Skin of body (tissue), 2 donors: ENCODE results near the gene KRTAP9-8. TPM values are rescaled to one million over a fixed set of nuclear protein-coding genes. Genes with fewer than 3 reads are reported as not detected.
"Not testable (repeated sequence)": the region's sequence is repeated elsewhere in the genome, so short reads cannot be mapped to it uniquely, and the experiment has no call there.

ENCODE experiments used
- DNase-seq: peaks from one replicate; lab custom pipeline; 2025; lab: John Stamatoyannopoulos, UW
- total RNA-seq: library from RNA; depleted of rRNA; stranded (reverse); fragments of >200 nt; gene quantifications from one replicate; pipeline ENCODE4 v1.2.3, GENCODE V29; 2014

Gene KRTAP9-8, protein sequence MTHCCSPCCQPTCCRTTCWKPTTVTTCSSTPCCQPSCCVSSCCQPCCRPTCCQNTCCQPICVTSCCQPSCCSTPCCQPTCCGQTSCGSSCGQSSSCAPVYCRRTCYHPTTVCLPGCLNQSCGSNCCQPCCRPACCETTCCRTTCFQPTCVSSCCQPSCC
- 8.5 TPM for total RNA-seq

DNA sequence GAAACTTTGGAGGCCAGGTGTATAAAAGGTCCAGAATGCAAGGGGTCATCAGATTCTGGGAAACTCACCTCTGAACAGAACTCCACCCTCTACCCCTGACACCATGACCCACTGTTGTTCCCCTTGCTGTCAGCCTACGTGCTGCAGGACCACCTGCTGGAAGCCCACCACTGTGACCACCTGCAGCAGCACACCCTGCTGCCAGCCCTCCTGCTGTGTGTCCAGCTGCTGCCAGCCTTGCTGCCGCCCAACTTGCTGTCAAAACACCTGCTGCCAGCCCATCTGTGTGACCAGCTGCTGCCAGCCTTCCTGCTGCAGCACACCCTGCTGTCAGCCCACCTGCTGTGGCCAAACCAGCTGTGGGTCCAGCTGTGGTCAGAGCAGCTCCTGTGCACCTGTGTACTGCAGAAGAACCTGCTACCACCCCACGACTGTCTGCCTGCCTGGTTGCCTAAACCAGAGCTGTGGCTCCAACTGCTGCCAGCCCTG is at the start of gene KRTAP9-8:
Gene KRTAP9-8, plus strand, starts transcription at position 51 of the 489 bp plus-strand sequence. Its CDS starts 53 bp downstream, at position 104.
- DNase-seq = not testable (repeated sequence)

DNA sequence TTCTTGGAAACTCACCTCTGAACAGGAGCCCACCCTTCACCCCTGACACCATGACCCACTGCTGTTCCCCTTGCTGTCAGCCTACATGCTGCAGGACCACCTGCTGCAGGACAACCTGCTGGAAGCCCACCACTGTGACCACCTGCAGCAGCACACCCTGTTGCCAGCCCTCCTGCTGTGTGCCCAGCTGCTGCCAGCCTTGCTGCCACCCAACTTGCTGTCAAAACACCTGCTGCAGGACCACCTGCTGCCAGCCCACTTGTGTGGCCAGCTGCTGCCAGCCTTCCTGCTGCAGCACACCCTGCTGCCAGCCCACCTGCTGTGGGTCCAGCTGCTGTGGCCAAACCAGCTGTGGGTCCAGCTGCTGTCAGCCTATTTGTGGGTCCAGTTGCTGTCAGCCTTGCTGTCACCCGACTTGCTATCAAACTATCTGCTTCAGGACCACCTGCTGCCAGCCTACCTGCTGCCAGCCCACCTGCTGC is 47.9 kb upstream of the KRTAP9-8 start, which contains the start of gene KRTAP9-1:
Gene KRTAP9-1, plus strand, starts transcription at position 51 of the 482 bp plus-strand sequence. Its CDS starts 0 bp downstream, at position 51.
- DNase-seq = not testable (repeated sequence)

DNA sequence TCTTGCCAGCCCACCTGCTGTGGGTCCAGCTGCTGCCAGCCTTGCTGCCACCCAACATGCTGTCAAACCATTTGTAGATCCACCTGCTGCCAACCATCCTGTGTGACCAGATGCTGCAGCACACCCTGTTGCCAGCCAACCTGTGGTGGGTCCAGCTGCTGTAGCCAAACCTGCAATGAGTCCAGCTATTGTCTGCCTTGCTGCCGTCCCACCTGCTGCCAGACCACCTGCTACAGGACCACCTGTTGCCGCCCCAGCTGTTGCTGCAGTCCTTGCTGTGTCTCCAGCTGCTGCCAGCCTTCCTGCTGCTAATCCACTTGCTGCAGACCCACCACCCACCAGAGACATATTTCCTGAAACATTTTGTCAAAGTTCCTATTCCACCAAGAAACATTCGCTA is 47.5 kb upstream of the KRTAP9-8 start:
- DNase-seq = no peak

DNA sequence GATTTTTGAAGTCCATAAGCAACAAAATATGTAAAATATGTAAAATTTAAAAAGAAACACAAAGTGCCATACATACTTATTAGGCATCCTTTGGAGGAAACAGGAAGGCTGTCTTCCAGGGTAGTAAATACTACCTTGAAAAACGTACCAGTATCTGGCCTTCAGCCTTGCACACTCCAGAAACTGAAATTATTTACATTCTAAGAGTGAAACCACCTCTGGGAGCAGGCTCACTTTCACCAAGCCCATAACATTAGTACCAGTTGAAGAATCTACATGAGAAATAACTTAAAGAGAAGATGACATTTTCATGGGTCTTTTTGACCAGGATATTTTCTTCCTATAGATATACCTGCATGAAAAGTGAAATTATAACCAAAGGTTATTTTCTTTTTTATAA is 41.7 kb upstream of the KRTAP9-8 start:
- no peak for DNase-seq

DNA sequence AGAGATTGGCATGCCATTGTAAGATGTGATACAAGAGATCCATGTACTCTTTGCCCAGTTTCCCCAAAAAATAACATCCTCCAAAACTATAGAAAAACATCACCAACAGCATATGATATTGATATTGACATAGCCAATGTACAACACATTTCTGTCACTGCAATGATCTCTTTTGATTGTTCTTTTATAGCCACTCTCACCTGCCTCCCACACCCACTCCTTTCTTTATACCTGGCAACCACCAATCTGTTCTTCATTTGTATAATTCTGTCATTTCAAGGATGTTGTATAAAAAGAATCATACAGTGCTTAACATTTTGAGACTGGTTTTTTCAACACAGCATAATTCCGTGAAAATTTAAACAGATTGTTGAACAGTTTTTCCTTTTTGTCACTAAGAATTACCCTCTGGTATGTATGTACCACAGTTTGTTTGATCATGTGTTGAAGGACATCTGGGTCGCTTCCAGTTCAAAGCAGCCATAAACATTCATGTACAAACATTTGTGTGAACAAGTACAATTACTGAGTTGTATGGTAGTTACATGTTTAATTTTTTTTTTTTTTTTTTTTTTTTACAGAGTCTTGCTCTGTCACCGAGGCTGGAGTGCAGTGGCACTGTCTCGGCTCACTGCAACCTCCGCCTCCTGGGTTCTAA is 38.2 kb upstream of the KRTAP9-8 start:
- DNase-seq = no peak

DNA sequence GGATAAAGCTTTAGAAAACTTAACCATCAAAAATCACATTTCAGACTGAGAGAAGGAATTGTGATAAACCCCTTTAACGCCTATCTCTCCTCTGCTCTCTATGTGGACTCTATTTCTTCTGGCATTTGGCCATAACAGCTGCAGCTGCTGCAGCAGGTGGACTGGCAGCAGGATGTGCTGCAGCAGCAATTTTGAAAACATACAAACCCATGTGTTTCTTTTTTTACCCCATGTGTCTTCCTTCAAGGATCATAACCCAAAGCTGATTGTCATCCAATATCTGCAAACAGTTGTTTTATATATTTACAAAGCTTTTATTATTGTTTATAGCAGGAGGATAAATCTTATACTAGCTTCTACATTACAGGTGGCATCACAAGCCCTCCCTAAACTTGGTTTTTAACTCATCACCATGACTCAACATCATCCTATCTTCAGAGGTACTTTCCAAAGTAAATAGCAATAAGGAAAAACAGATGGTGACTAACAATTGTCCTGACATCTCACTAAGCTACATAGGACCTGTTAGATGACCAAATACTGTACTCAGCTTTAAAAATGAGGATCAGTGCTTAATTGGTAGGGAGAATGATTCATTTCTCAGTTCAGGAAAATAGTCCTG is 25.8 kb upstream of the KRTAP9-8 start:
- DNase-seq = no peak

DNA sequence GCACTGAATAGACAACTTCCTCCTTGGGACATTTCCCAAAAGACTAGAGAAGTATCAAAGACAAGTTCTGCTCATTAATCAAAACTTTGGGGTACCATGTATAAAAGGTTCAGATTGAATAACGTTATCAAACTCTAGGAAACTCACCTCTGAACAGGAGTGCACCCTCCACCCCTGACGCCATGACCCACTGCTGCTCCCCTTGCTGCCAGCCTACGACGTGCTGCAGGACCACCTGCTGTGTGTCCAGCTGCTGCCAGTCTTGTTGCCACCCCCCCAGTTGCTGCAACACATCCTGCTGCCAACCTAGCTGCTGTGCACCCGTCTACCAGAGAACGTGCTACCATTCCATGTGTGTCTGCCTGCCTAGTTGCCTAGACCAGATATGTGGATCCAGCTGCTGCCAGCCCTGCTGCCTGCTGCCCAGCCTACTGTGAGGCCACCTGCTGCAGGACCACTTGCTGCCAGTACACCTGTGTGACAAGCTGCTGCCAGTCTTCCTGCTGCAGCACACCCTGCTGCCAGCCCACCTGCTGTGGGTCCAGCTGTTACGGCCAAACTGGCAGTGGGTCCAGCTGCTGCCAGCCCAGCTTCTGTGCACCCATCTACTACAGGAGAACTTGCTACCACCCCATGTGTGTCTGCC is 25.2 kb upstream of the KRTAP9-8 start:
- no peak for DNase-seq

DNA sequence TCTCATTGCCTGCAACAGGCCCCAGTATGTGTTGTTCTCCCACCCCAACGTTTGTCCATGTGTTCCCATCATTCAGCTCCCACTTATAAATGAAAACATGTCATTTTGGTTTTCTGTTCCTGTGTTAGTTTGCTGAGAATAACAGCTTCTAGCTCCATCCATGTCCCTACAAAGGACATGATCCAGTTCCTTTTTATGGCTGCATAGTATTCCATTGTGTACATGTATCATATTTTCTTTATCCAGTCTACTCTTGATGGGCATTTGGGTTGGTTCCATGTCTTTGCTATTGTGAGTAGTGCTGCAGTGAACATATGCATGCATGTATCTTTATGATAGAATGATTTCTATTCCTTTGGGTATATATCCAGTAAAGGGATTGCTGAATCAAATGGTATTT is 22.1 kb upstream of the KRTAP9-8 start:
- no peak for DNase-seq

DNA sequence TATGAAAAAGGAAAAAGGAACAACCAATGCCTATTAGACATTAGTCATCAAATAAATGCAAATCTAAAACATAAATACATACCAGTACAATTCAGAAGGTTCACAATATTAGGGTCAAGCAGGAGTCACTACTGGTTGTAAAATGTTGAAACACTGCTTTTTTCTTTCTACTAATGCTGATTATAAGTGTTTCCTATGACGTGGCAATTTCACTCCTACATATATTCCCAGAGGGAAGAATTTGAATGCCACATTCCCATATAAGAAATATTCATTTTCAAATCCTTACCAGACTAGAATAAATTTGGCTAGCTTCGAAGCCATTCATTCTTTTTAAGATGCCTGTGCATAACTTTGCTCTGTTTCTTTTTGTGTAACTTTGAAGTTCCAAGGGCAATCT is 14.0 kb upstream of the KRTAP9-8 start:
- DNase-seq = no peak

DNA sequence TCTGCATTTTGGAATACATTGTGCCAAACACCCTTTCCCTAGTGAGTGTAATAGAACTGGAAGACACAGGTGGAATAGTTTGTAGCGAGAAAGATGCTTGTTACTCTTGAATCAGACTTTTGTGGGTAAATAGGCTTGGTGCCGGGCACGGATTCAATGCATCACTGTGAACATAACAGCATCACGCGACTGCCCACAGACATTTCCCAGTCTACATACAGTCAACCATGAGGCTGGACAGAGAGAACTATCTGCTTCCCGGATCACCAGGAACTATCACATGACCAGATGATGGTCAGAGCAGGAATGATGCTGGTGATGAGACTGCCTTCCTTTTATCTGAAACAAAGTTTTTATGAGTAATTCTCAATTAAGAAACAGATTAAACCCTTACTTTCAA is 11.7 kb upstream of the KRTAP9-8 start:
- DNase-seq = no peak

DNA sequence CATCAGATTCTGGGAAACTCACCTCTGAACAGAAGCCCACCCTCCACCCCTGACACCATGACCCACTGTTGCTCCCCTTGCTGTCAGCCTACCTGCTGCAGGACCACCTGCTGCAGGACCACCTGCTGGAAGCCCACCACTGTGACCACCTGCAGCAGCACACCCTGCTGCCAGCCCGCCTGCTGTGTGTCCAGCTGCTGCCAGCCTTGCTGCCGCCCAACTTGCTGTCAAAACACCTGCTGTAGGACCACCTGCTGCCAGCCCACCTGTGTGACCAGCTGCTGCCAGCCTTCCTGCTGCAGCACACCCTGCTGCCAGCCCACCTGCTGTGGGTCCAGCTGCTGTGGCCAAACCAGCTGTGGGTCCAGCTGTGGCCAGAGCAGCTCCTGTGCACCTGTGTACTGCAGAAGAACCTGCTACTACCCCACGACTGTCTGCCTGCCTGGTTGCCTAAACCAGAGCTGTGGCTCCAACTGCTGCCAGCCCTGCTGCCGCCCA is 11.2 kb upstream of the KRTAP9-8 start, which contains the start of gene KRTAP9-2:
Gene KRTAP9-2, plus strand, starts transcription at position 51 of the 498 bp plus-strand sequence. Its CDS starts 7 bp downstream, at position 58.
- not testable (repeated sequence) for DNase-seq

DNA sequence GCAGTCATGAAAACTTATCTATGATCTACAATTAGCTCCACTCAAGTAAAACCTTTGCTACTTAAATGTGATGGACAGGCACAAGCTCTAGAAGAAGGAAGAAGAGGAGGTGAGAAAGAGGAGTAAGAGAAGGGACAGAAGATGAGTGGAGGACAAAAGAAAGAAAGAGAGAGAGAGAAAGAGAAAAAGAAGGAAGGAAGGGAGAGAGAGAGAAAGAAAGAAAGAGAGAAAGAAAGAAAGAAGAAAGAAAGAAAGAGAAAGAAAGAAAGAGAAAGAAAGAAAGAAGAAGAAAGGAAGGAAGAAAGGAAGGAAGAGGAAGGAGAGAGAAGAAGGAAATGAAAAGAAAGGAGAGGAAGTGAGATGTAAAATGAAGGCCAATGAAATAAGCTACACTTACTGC is 7.7 kb upstream of the KRTAP9-8 start:
- DNase-seq = no peak

DNA sequence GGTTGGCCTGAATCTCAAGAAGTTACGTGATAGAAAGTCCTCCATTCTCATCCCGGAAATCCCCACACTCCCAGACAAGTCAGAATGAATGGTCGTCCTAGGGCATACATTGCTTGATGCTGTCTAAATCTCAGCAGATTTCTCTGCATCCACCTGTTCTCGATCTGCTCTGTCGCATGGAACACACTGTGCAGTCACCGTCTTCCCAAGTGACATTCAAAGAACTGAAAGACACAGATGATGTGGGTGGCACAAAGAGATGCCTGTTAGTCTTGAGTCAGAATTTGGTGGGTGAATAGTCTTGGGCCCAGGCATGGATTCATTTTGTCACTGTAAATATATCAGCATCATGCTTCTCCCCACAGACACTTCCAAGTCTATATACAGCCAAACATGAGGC is 6.1 kb upstream of the KRTAP9-8 start:
- no peak for DNase-seq

DNA sequence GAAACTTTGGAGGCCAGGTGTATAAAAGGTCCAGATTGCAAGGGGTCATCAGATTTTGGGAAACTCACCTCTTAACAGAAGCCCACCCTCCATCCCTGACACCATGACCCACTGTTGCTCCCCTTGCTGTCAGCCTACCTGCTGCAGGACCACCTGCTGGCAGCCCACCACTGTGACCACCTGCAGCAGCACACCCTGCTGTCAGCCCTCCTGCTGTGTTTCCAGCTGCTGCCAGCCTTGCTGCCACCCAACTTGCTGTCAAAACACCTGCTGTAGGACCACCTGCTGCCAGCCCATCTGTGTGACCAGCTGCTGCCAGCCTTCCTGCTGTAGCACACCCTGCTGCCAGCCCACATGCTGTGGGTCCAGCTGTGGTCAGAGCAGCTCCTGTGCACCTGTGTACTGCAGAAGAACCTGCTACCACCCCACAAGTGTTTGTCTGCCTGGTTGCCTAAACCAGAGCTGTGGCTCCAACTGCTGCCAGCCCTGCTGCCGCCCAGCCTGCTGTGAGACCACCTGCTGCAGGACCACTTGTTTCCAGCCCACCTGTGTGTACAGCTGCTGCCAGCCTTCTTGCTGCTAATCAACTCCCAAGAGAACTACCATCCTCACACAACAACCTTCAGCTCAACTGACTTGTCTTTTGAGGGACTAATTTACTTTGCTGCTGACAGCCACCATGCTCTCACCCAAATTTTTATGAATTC is 5.2 kb upstream of the KRTAP9-8 start, which contains the start of gene KRTAP9-3:
Gene KRTAP9-3, plus strand, starts transcription at position 51 of the 707 bp plus-strand sequence. Its CDS starts 53 bp downstream, at position 104.
- DNase-seq = not testable (repeated sequence)

DNA sequence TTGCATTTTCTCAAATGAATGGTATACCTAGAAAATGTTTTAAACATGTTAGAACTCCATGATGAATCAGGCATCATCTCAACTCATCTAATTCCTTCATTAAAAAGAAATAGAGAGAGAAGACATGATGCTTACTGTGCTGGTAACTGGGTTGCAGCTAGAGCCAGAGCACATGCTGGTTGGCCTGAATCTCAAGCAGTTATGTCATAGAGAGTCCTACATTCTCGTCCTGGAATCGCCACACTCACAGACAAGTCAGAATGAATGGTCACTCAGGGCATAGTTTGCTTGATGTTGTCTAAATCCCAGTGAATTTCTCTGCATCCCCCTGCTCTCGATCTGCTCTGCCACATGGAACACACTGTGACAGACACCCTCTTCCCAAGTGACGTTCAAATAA is 683 bp upstream of the KRTAP9-8 start:
- DNase-seq = not testable (repeated sequence)

DNA sequence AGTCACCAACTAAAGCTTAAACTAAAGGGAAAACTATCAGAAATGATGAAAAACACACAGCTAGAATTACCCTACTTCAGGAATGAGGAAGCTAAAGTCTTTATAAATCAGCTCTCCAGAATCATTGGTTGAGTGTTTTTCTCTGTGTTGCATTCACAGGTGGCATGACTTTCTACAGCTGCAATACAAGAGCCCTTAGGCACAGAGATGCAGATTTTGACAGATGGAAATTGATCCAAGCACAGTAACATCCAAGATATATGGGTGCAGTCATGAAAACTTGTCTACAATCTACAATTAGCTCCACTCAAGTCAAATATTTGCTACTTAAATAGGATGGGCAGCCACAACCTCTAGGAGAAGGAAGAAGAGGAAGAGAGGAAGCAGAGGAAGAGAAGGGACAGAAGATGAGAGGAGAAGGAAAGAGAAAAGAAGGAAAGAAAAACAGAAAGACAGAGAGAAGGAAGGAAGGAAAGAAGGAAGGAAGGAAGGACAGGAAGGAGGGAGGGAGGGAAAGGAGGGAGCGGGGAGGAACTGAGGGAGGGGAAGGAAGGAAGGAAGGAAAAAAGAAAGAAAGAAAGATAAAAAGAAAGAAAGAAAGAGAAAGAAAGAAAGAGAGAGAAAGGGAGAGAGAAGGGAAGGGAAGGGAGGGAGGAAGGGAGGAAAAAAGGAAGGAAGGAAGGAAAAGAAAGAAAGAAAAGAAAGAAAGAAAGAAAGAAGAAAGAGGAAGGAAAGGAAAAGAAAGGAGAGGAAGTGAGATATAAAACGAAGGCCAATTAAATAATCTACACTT is 9.4 kb downstream of the KRTAP9-8 start:
- not testable (repeated sequence) for DNase-seq

DNA sequence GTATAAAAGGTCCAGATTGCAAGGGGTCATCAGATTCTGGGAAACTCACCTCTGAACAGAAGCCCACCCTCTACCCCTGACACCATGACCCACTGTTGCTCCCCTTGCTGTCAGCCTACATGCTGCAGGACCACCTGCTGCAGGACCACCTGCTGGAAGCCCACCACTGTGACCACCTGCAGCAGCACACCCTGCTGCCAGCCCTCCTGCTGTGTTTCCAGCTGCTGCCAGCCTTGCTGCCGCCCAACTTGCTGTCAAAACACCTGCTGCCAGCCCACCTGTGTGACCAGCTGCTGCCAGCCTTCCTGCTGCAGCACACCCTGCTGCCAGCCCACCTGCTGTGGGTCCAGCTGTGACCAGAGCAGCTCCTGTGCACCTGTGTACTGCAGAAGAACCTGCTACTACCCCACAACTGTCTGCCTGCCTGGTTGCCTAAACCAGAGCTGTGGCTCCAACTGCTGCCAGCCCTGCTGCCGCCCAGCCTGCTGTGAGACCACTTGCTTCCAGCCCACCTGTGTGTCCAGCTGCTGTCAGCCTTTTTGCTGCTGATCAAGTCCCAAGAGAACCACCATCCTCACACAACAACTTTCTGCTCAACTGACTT is 11.9 kb downstream of the KRTAP9-8 start, which contains the start of gene KRTAP9-4:
Gene KRTAP9-4, plus strand, starts transcription at position 51 of the 604 bp plus-strand sequence. Its CDS starts 34 bp downstream, at position 85.
- not testable (repeated sequence) for DNase-seq

DNA sequence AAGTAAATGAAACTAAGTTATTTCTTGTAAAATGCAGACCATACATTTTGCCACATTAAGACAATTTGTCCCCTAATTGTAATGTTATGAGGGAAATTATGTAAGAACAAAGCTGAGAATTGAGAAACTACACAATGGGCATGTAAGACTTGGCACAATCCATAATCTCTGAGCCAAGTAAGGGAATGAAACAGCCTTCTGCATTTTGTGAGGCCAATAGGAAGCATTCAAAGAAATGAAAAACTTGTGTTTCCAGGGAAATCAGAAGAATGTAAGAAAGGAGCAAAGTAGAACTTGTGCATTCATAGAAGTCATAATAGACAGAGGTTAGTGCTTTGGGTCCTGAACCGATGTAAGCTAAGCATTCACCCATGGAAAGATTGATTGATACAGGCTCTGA is 13.5 kb downstream of the KRTAP9-8 start:
- DNase-seq = no peak

DNA sequence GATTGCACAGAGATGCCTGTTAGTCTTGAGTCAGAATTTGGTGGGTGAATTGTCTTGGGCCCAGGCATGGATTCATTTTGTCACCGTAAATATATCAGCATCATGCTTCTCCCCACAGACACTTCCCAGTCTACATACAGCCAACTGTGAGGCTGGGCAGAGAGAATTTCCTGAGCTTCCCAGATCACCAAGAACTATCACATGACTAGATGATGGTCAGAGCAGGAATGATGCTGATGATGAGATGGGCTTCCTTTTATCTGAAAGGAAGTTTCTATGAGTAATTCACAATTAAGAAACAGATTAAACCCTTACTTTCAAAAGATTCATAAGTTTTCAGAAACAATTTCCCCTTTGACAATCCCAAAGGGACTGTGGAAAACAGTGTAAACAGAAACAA is 17.1 kb downstream of the KRTAP9-8 start:
- no peak for DNase-seq
